GM13976 (cell line): ENCODE data around the gene IGF1R.

Experiments used
- DNase-seq: peaks from one replicate; pipeline ENCODE4 v3.0.0; 2012; ENCODE audit warnings: low spot score
- CTCF ChIP-seq: IDR thresholded peaks from 2 replicates; pipeline ENCODE4 v1.5.1; 2012; ENCODE audit warnings: borderline replicate concordance, mild to moderate bottlenecking; ENCODE audit not compliant: insufficient read depth; ENCODE audit errors: extremely low read depth, missing control alignments, control extremely low read depth
- in situ Hi-C: fragments of 300-500 bp; cut with MboI; formaldehyde crosslinking; loops from one replicate; pipeline ENCODE4 v1.12.0; 2022; ENCODE audit warnings: low sequenced_read_pairs, mixed read lengths, inconsistent platforms; ENCODE audit not compliant: unreplicated experiment

IGF1R gene

GRCh38 chr15:98663606-98664005 is 15.3 kb downstream of the IGF1R start:
- no peak for TF ChIP-seq CTCF
- in situ Hi-C loops, result no loop called here
- no peak for DNase-seq

GRCh38 chr15:98666441-98666840 is 18.1 kb downstream of the IGF1R start:
- no peak for TF ChIP-seq CTCF
- in situ Hi-C loops, result no loop called here
- DNase-seq, result no peak

- in situ Hi-C loops, result no loop called here
- TF ChIP-seq CTCF, result no peak
- no peak for DNase-seq
Measured at GRCh38 chr15:98666841-98667240, 18.5 kb downstream of the IGF1R start.

- no peak for DNase-seq
- TF ChIP-seq CTCF, result no peak
- in situ Hi-C loops, result no loop called here
Measured at GRCh38 chr15:98667521-98668179, 19.3 kb downstream of the IGF1R start.

GRCh38 chr15:98668566-98669308 is 20.4 kb downstream of the IGF1R start:
- TF ChIP-seq CTCF, result no peak
- in situ Hi-C loops, result no loop called here
- no peak for DNase-seq

- DNase-seq, result no peak
- in situ Hi-C loops, result no loop called here
- no peak for TF ChIP-seq CTCF
Measured at GRCh38 chr15:98669638-98670037, 21.3 kb downstream of the IGF1R start.
